K562 (cell line): Measurements from ENCODE around the gene ARHGAP9. TPM values are rescaled to one million over a fixed set of nuclear protein-coding genes. Genes with fewer than 3 reads are reported as not detected.
A peak's percentile ranks its signal among the peaks of the same experiment; 100 is the strongest.

ENCODE experiments used
- BCOR ChIP-seq: fragments of 450-650 bp; IDR thresholded peaks from 2 replicates; pipeline ENCODE4 v1.6.1; 2016
- BHLHE40 ChIP-seq: IDR thresholded peaks from 2 replicates; pipeline ENCODE4 v1.6.1; 2011; ENCODE audit warnings: low read length, improper control_type of control experiment
- CBFA2T3 ChIP-seq: fragments of 450-650 bp; IDR thresholded peaks from 2 replicates; pipeline ENCODE4 v1.6.1; 2017
- CHCHD3 ChIP-seq: fragments of 250-450 bp; sonication (Bioruptor Pico); IDR thresholded peaks from 2 replicates; pipeline ENCODE4 v2.1.2; 2022; ENCODE audit warnings: mild to moderate bottlenecking
- CTCFL ChIP-seq: IDR thresholded peaks from 2 replicates; pipeline ENCODE4 v1.6.1; 2011; ENCODE audit warnings: borderline replicate concordance, low read depth, mild to moderate bottlenecking, moderate library complexity, low read length; ENCODE audit not compliant: insufficient read depth, poor library complexity, severe bottlenecking
- E4F1 ChIP-seq: fragments of 250-450 bp; sonication (Bioruptor Pico); IDR thresholded peaks from 2 replicates; pipeline ENCODE4 v1.5.0; 2021; ENCODE audit warnings: mild to moderate bottlenecking, borderline replicate concordance
- HDAC1 ChIP-seq, 2 experiments: fragments of 450-650 bp; IDR thresholded peaks; 2 replicates each; pipeline ENCODE4 v1.6.1; 2016 to 2017; ENCODE audit warnings: inconsistent platforms in 1 of 2, mild to moderate bottlenecking in 1 of 2, moderate library complexity in 1 of 2
- JUND ChIP-seq, 2 experiments: IDR thresholded peaks; 2 replicates in 1 of 2; 3 replicates in 1 of 2; pipeline ENCODE4 v1.6.1; 2011; ENCODE audit warnings: borderline replicate concordance in 2 of 2, low read depth in 2 of 2, low read length in 2 of 2, improper control_type of control experiment in 1 of 2, missing biosample characterization in 1 of 2, missing genetic modification characterization in 1 of 2, missing genetic modification reagents in 1 of 2
- KDM1A ChIP-seq, 2 experiments: fragments of 450-650 bp; IDR thresholded peaks; 2 replicates each; pipeline ENCODE4 v1.6.1; 2016; ENCODE audit warnings: mild to moderate bottlenecking in 2 of 2
- MTA2 ChIP-seq: fragments of 450-650 bp; IDR thresholded peaks from 2 replicates; pipeline ENCODE4 v1.6.1; 2016; ENCODE audit warnings: low read depth
- NCOA4 ChIP-seq: fragments of 450-650 bp; IDR thresholded peaks from 2 replicates; pipeline ENCODE4 v1.6.1; 2018; ENCODE audit warnings: mild to moderate bottlenecking; ENCODE audit not compliant: partially characterized antibody
- PATZ1 ChIP-seq: fragments of 250-450 bp; sonication (Bioruptor Pico); IDR thresholded peaks from 2 replicates; pipeline ENCODE4 v1.5.0; 2020; ENCODE audit warnings: mild to moderate bottlenecking, borderline replicate concordance
- RCOR1 ChIP-seq, 2 experiments: IDR thresholded peaks; 2 replicates each; pipeline ENCODE4 v1.6.1; 2012; ENCODE audit warnings: low read depth in 2 of 2, low read length in 2 of 2, borderline replicate concordance in 1 of 2, improper control_type of control experiment in 1 of 2
- RNF2 ChIP-seq: sonication (generic); IDR thresholded peaks from 2 replicates; pipeline ENCODE4 v1.6.1; 2016
- TCF3 ChIP-seq: sonication (generic); formaldehyde crosslinking; IDR thresholded peaks from 2 replicates; pipeline ENCODE4 v1.4.0; 2020; ENCODE audit warnings: mild to moderate bottlenecking, missing genetic modification reagents
- ZC3H8 ChIP-seq: fragments of 450-650 bp; IDR thresholded peaks from 2 replicates; pipeline ENCODE4 v1.6.1; 2017
- ZNF311 ChIP-seq: fragments of 250-450 bp; sonication (Bioruptor Pico); IDR thresholded peaks from 2 replicates; pipeline ENCODE4 v1.4.0; 2020; ENCODE audit warnings: mild to moderate bottlenecking, moderate library complexity
- ZNF398 ChIP-seq: fragments of 250-450 bp; sonication (Bioruptor Pico); IDR thresholded peaks from 2 replicates; pipeline ENCODE4 v1.8.0; 2021; ENCODE audit warnings: moderate library complexity, mild to moderate bottlenecking, inconsistent platforms
- ZNF444 ChIP-seq: fragments of 250-450 bp; sonication (Bioruptor Pico); IDR thresholded peaks from 2 replicates; pipeline ENCODE4 v1.4.0; 2020; ENCODE audit warnings: mild to moderate bottlenecking, moderate library complexity
- ZNF445 ChIP-seq: fragments of 250-450 bp; sonication (Bioruptor Pico); IDR thresholded peaks from 2 replicates; pipeline ENCODE4 v1.4.0; 2020; ENCODE audit warnings: low read depth, mild to moderate bottlenecking, moderate library complexity
- polyA plus RNA-seq, 8 experiments: library from polyadenylated mRNA; depleted of rRNA in 4 of 8; stranded (reverse) in 5 of 8; unstranded in 3 of 8; fragments of >200 nt; fragmentation: Nextera tagmentation in 2 of 8; fragmentation: Illumina TruSeq in 1 of 8; extraction: Ambion mirVana in 2 of 8; extraction: Trizol in 1 of 8; gene quantifications; 2 replicates each; pipeline versions ENCODE4 v1.2.1 to v1.2.3, GENCODE V29; 2011 to 2014; ENCODE audit warnings: inconsistent platforms in 1 of 8, missing spikeins in 1 of 8
- total RNA-seq, 7 experiments: library from RNA; depleted of rRNA in 6 of 7; stranded (reverse); fragments of >200 nt in 6 of 7; fragmentation: Illumina TruSeq in 2 of 7; extraction: Trizol in 2 of 7; gene quantifications; 2 replicates each; pipeline versions ENCODE4 v1.2.1 to v1.2.3, GENCODE V29; 2011 to 2021; ENCODE audit warnings: low replicate concordance in 1 of 7

Gene ARHGAP9
- total and polyA plus RNA-seq, 9 of the 15 experiments (the other 6 are each of a cell fraction or from before 2014, with no cell fraction given): 1.5 to 10.2 (median 5.1) TPM

- no peak for TF ChIP-seq CTCFL
- no peak for TF ChIP-seq CHCHD3 (CRISPR knock-in tag)
- no peak for TF ChIP-seq ZNF445 (CRISPR knock-in tag)
- no peak for TF ChIP-seq ZNF444 (CRISPR knock-in tag)
- no peak for TF ChIP-seq RCOR1 (IDR thresholded peaks at IDR 0.05; ENCODE audit: borderline replicate concordance in 1 of 2, low read depth in 2 of 2, low read length in 2 of 2)
- no peak for TF ChIP-seq NCOA4
- TF ChIP-seq KDM1A (IDR thresholded peaks at IDR 0.05): peak; percentile 47 to 50; a peak in 3 of 4 replicates
- no peak for TF ChIP-seq ZNF398 (CRISPR knock-in tag)
- peak; percentile 22; the same call in 1 of the 2 replicates for TF ChIP-seq BCOR
- no peak for TF ChIP-seq E4F1
- peak; percentile 71 for TF ChIP-seq CBFA2T3
- TF ChIP-seq HDAC1 (IDR thresholded peaks at IDR 0.05): no peak
- TF ChIP-seq RNF2: no peak
- TF ChIP-seq BHLHE40: peak; percentile 87
- no peak for TF ChIP-seq ZNF311 (CRISPR knock-in tag)
- TF ChIP-seq PATZ1: no peak
- TF ChIP-seq ZC3H8: no peak
- peak; percentile 63 for TF ChIP-seq TCF3 (CRISPR knock-in tag)
- TF ChIP-seq MTA2: peak; percentile 32; the same call in 1 of the 2 replicates
- no peak for TF ChIP-seq JUND (IDR thresholded peaks at IDR 0.05; ENCODE audit: borderline replicate concordance, low read depth, low read length)
- no peak for TF ChIP-seq JUND (tag; IDR thresholded peaks at IDR 0.05; ENCODE audit: borderline replicate concordance, low read depth, low read length)
- TF ChIP-seq, all 486 proteins: peak for 13
Observed at GRCh38 chr12:57444744-57445143, 34.9 kb downstream of the ARHGAP9 start (continued).
